ENCODE data around the gene RPN2.

Gene RPN2

DNA sequence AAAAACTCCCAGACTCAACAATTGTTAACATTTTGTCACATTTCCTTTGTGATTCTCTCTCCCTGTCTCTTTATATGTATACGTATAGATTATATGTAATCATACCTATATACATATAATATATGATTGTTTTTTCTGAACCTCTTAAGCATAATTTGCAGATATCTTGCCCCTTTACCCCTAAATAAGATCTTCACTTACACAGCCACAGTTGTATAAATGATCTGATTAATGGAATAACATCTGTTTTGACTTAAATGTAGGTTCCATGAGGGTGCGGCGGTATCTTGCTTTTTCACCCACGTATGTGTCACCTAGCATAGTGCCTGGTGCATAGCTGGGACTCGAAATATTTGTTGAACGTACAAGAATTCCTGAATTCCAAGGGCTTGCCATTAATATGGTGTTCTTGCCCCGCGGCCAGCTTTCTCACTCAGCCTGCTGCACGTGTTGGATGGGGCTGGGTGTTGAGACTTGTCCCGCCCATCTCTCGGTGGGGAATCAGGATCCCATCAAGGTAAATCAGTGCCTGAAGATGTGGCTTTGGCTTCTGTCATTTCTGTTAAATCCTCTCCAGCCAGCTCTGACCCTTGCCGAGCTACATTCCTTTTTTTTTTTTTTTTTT, 99.9 kb downstream of the RPN2 start:
- no peaks in the 10 kb centered on the region for H3K27me3 ChIP-seq (ENCODE audit: low read length)
- H3K4me3 ChIP-seq (ENCODE audit: insufficient read depth, low read length, poor library complexity, severe bottlenecking): no peak overlapping the region
- H3K9ac ChIP-seq (ENCODE audit: low read length): no peak overlapping the region
- no peaks in the 10 kb centered on the region for H3K36me3 ChIP-seq (ENCODE audit: low read length)
- H3K9me3 ChIP-seq (ENCODE audit: insufficient read depth, low read length): no peaks in the 10 kb centered on the region
- no peak overlapping the region for H3K4me2 ChIP-seq (ENCODE audit: low read depth, low read length, poor library complexity, severe bottlenecking)
- H3K9me2 ChIP-seq (replicated peaks; ENCODE audit: insufficient read depth, low read length): no peaks in the 10 kb centered on the region
- H2AFZ ChIP-seq (ENCODE audit: low read depth, low read length, severe bottlenecking): no peak overlapping the region
- no peaks in the 10 kb centered on the region for H3F3A ChIP-seq (ENCODE audit: insufficient read depth)
- H3K79me2 ChIP-seq (ENCODE audit: insufficient read depth, low read length): no peaks in the 10 kb centered on the region
- TF ChIP-seq, protein P1, sequence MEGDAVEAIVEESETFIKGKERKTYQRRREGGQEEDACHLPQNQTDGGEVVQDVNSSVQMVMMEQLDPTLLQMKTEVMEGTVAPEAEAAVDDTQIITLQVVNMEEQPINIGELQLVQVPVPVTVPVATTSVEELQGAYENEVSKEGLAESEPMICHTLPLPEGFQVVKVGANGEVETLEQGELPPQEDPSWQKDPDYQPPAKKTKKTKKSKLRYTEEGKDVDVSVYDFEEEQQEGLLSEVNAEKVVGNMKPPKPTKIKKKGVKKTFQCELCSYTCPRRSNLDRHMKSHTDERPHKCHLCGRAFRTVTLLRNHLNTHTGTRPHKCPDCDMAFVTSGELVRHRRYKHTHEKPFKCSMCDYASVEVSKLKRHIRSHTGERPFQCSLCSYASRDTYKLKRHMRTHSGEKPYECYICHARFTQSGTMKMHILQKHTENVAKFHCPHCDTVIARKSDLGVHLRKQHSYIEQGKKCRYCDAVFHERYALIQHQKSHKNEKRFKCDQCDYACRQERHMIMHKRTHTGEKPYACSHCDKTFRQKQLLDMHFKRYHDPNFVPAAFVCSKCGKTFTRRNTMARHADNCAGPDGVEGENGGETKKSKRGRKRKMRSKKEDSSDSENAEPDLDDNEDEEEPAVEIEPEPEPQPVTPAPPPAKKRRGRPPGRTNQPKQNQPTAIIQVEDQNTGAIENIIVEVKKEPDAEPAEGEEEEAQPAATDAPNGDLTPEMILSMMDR (IDR thresholded peaks at IDR 0.05; ENCODE audit: insufficient read depth, low read length, poor library complexity, severe bottlenecking): no peak
- H4K20me1 ChIP-seq (ENCODE audit: low read depth, low read length): no peaks in the 10 kb centered on the region
- H3K27ac ChIP-seq (ENCODE audit: low read depth, low read length): no peak overlapping the region

DNA sequence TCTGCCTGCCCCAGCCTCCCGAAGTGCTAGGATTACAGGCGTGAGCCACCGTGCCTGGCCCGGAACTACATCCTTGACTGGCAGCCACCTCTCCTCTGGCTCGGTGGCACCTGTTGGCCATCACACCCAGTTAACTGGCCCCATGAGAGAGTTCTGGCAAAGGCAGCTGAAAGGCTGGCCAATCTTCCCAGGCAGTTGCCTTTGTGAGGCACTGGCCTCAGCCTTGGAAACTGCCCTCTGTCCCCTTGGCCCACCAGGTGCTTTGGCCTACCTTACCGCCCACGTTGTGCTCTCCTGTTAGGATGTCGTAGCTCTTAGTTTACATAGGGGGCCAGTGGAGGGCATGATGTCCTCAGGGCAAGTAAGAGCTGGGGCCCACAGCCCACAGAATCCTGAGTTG, 100.7 kb downstream of the RPN2 start:
- Histone ChIP-seq H3K9ac (ENCODE audit: low read length) (no peak overlapping the region), H3K4me2 (ENCODE audit: low read depth, low read length, poor library complexity, severe bottlenecking) (no peak overlapping the region), H3K36me3 (ENCODE audit: low read length) (no peaks in the 10 kb centered on the region), H3K9me2 (replicated peaks; ENCODE audit: insufficient read depth, low read length) (no peaks in the 10 kb centered on the region), H3K27ac (ENCODE audit: low read depth, low read length) (no peak overlapping the region), H3F3A (ENCODE audit: insufficient read depth) (no peaks in the 10 kb centered on the region), H3K79me2 (ENCODE audit: insufficient read depth, low read length) (no peaks in the 10 kb centered on the region), H4K20me1 (ENCODE audit: low read depth, low read length) (no peaks in the 10 kb centered on the region), H3K27me3 (ENCODE audit: low read length) (no peaks in the 10 kb centered on the region), H2AFZ (ENCODE audit: low read depth, low read length, severe bottlenecking) (no peak overlapping the region), H3K9me3 (ENCODE audit: insufficient read depth, low read length) (no peaks in the 10 kb centered on the region), H3K4me3 (ENCODE audit: insufficient read depth, low read length, poor library complexity, severe bottlenecking) (no peak overlapping the region)
- no peak for TF ChIP-seq EZH2phosphoT487 (conservative IDR thresholded peaks at IDR 0.05; ENCODE audit: low read length)
- TF ChIP-seq, protein P1 (IDR thresholded peaks at IDR 0.05; ENCODE audit: insufficient read depth, low read length, poor library complexity, severe bottlenecking): no peak

DNA sequence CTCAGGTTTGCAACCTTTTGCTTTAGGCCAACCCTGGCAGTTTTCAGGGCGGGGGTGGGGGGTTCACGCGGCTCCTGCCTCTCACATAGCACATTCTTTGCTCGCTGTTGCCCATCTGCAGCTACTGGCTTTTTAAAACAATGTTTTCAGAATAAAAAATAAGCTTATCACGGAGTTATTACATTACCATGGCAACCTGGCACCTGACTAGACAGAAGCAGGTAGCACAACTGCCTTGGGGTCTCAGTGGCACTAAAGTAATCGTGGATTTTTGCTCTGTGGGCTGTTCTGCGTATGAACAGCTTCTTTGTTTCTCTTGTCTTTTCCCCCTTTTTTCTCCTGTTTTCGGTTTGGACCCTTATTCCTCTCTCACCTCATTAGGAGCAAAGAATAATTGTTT, 101.3 kb downstream of the RPN2 start:
- Histone ChIP-seq H3K9ac (ENCODE audit: low read length) (no peak overlapping the region), H3F3A (ENCODE audit: insufficient read depth) (no peaks in the 10 kb centered on the region), H3K79me2 (ENCODE audit: insufficient read depth, low read length) (no peaks in the 10 kb centered on the region), H3K9me2 (replicated peaks; ENCODE audit: insufficient read depth, low read length) (no peaks in the 10 kb centered on the region), H3K27me3 (ENCODE audit: low read length) (no peaks in the 10 kb centered on the region), H3K9me3 (ENCODE audit: insufficient read depth, low read length) (no peaks in the 10 kb centered on the region), H3K4me2 (ENCODE audit: low read depth, low read length, poor library complexity, severe bottlenecking) (no peak overlapping the region), H4K20me1 (ENCODE audit: low read depth, low read length) (no peaks in the 10 kb centered on the region), H3K27ac (ENCODE audit: low read depth, low read length) (no peak overlapping the region), H3K4me3 (ENCODE audit: insufficient read depth, low read length, poor library complexity, severe bottlenecking) (no peak overlapping the region), H3K36me3 (ENCODE audit: low read length) (no peaks in the 10 kb centered on the region), H2AFZ (ENCODE audit: low read depth, low read length, severe bottlenecking) (no peak overlapping the region)
- TF ChIP-seq EZH2phosphoT487 (conservative IDR thresholded peaks at IDR 0.05; ENCODE audit: low read length): no peak
- TF ChIP-seq, protein P1 (IDR thresholded peaks at IDR 0.05; ENCODE audit: insufficient read depth, low read length, poor library complexity, severe bottlenecking): no peak

Measured in SU-DHL-6 (cell line).